Lung (tissue), 12 donors: Measurements from ENCODE around the gene CYP26A1. TPM values are rescaled to one million over a fixed set of nuclear protein-coding genes. Genes with fewer than 3 reads are reported as not detected.

Experiments used
- ATAC-seq: fragments of 200-7000 bp; cut with Tn5 transposase; one replicate; pipeline ENCODE4 v1.9.1; 2020; ENCODE audit warnings: moderate number of reproducible peaks; ENCODE audit not compliant: insufficient read depth, low FRiP score
- DNase-seq, 3 donors: peaks; one replicate each; pipeline ENCODE4 v3.0.0-alpha.2; 2013 to 2017
- H3K27ac ChIP-seq, 2 donors: one replicate each; pipeline ENCODE4 v1.5.1; 2013; ENCODE audit warnings: mild to moderate bottlenecking in 2 of 2, moderate library complexity in 2 of 2, control low read depth in 1 of 2, inconsistent platforms in 1 of 2, low read depth in 1 of 2, low read length in 1 of 2
- H3K27me3 ChIP-seq, 3 donors: one replicate each; pipeline ENCODE4 v1.5.1; 2013; ENCODE audit warnings: low read length in 2 of 3; ENCODE audit not compliant: control insufficient read depth in 3 of 3, insufficient read depth in 3 of 3
- H3K36me3 ChIP-seq, 4 donors: one replicate each; pipeline ENCODE4 v1.5.1; 2013; ENCODE audit warnings: low read length in 4 of 4, mild to moderate bottlenecking in 1 of 4, moderate library complexity in 1 of 4; ENCODE audit not compliant: control insufficient read depth in 4 of 4, insufficient read depth in 4 of 4
- H3K4me1 ChIP-seq, 5 donors: one replicate each; pipeline ENCODE4 v1.5.1; 2013; ENCODE audit warnings: low read length in 5 of 5, mild to moderate bottlenecking in 2 of 5, moderate library complexity in 1 of 5; ENCODE audit not compliant: control insufficient read depth in 5 of 5, insufficient read depth in 5 of 5
- H3K4me3 ChIP-seq: one replicate; pipeline ENCODE4 v1.5.1; 2013; ENCODE audit warnings: mild to moderate bottlenecking, control low read depth, moderate library complexity
- H3K9ac ChIP-seq, 2 donors: one replicate each; pipeline ENCODE4 v1.5.1; 2013; ENCODE audit warnings: low read length in 2 of 2, control low read depth in 1 of 2; ENCODE audit not compliant: insufficient read depth in 1 of 2
- H3K9me3 ChIP-seq, 4 donors: one replicate each; pipeline ENCODE4 v1.5.1; 2013; ENCODE audit warnings: low read length in 3 of 4, mild to moderate bottlenecking in 1 of 4, moderate library complexity in 1 of 4; ENCODE audit not compliant: control insufficient read depth in 4 of 4, insufficient read depth in 3 of 4
- CTCF ChIP-seq: IDR thresholded peaks from 2 replicates; pipeline ENCODE4 v1.5.1; 2012; ENCODE audit warnings: mild to moderate bottlenecking; ENCODE audit errors: control extremely low read depth, extremely low read depth
- WGBS, 2 donors: extraction: QIAGEN DNeasy Blood & Tissue Kit; methylation state at CpG; one replicate each; pipeline ENCODE4 v1.1.7; 2013; 5-methylcytosine and 5-hydroxymethylcytosine counted together
- polyA plus RNA-seq, 2 donors: library from polyadenylated mRNA; stranded (reverse); fragments of 200-250 nt; gene quantifications; one replicate each; pipeline ENCODE4 v1.2.1, GENCODE V29; 2013
- total RNA-seq, 2 donors: library from RNA; depleted of rRNA in 1 of 2; stranded (reverse); fragments of >200 nt in 1 of 2; gene quantifications; one replicate each; pipeline ENCODE4 v1.2.1, GENCODE V29; 2014 to 2021
- donor health status: control.
- donor health status: control.
- donor health status: Bipolar disorder and iron deficiency.
- donor health status: healthy.
- donor health status: DM: yes; HTN: yes; CAD: no.

The CYP26A1 gene
- total and polyA plus RNA-seq, 4 donors, result 0.02 to 0.08 TPM; not detected in 2

- 63 to 69% methylated on average over 10 of the region's 10 CpGs for WGBS, 2 donors
- no peak for TF ChIP-seq CTCF
These were observed 8.1 kb downstream of the CYP26A1 start for GRCh38 chr10:93081834-93082233.

GRCh38 chr10:93083743-93084539 is 10.2 kb downstream of the CYP26A1 start:
- no peak for DNase-seq
- Histone ChIP-seq H3K27me3 (no peaks in the 10 kb centered on the region), H3K4me3 (no peak overlapping the region), H3K36me3 (no peaks in the 10 kb centered on the region), H3K27ac (no peak overlapping the region), H3K9me3 (no peaks in the 10 kb centered on the region), H3K9ac (no peak overlapping the region), H3K4me1 (peaks cover 0 to 5% (median 0%) of the 10 kb centered on the region in 5 donors)
- TF ChIP-seq CTCF, result no peak
- 80 to 89% methylated on average over 7 of the region's 7 CpGs for WGBS, 2 donors
- no peak for ATAC-seq

More at GRCh38 chr10:93081834-93082233, 8.1 kb downstream of the CYP26A1 start:
- Histone ChIP-seq H3K27ac (no peak overlapping the region), H3K27me3 (peaks cover 0 to 14% (median under 1%) of the 10 kb centered on the region in 3 donors), H3K4me3 (no peak overlapping the region), H3K4me1 (peaks cover 0 to 12% (median 0%) of the 10 kb centered on the region in 5 donors), H3K9ac (no peak overlapping the region), H3K36me3 (no peaks in the 10 kb centered on the region), H3K9me3 (no peaks in the 10 kb centered on the region)
- DNase-seq, result peak in 1 of 3 donors; percentile 52
- no peak for ATAC-seq

- 68 to 81% methylated on average over 4 of the region's 4 CpGs for WGBS, 2 donors
- no peaks in the 10 kb centered on the region for H3K9me3 ChIP-seq
These were observed 11.7 kb downstream of the CYP26A1 start for GRCh38 chr10:93085272-93085859.

More at GRCh38 chr10:93085272-93085859, 11.7 kb downstream of the CYP26A1 start:
- H3K4me3 ChIP-seq, result no peak overlapping the region
- no peak for TF ChIP-seq CTCF
- H3K4me1 ChIP-seq, result no peaks in the 10 kb centered on the region
- H3K27me3 ChIP-seq, result no peaks in the 10 kb centered on the region
- no peak for DNase-seq
- ATAC-seq, result no peak
- no peak overlapping the region for H3K9ac ChIP-seq
- H3K36me3 ChIP-seq, result no peaks in the 10 kb centered on the region
- H3K27ac ChIP-seq, result no peak overlapping the region
